NCI-H146 treated with DMSO at 0.1 percent for 48 hours (cell line): ENCODE measurements around the gene HSD17B13.

Experiments used
- DNase-seq: peaks from one replicate; lab custom pipeline; 2025; ENCODE audit not compliant: unreplicated experiment; lab: John Stamatoyannopoulos, UW

The HSD17B13 gene

DNA sequence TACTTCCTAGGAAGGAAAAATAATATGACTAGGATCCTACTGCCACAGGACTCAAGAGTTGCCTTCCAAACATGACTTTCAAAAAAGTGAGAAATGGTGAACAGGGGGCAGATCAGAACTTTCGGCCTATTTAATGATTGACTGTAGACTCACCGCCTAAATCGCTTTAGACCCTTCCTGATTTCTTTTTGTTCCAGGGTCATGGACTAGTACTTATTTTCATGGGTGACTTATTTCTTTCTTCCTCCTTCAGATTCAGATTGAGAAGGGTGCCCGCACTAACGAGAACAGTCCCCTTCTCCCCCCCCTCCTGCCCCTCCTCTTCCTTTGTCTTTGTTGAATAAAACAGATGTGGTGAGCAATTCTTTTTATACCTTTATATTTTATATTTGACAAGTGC lies 54.3 kb downstream of the HSD17B13 start:
- DNase-seq, result no peak

DNA sequence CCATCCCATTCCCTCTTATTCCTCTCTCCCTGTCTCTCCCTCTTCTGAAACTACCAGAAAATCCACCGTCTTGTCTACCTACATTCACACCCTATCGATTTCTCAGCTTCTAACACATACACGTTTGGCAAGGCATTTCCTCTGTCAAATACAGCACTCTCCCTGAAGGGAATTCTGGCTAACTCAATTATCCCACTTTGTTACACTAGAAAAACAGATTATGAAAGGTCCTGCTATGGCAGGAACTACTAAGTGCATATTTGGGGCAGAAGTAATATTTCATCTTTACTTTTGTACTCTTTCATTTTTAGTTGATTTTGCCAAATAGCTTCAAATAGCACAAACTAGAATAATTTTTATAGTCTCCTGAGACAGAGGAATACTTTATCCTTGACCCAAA lies 55.7 kb downstream of the HSD17B13 start:
- DNase-seq, result no peak

DNA sequence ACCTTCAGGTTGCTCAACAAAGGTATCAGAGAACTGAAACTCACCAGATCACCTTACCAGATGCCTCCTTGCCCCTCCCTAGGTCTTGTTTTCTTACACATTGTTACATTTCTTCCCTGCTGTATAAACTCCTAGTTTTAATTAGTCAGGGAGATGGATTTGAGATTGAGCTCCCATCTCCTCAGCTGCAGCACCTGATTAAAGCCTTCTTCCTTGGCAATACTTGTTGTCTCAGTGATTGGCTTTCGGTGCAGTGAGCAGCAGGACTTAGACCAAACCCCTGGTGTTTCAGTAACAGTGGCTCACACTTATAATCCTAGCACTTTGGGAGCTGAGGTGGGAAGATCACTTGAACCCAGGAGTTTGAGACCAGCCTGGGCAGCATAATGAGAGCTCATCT lies 59.8 kb downstream of the HSD17B13 start:
- no peak for DNase-seq

DNA sequence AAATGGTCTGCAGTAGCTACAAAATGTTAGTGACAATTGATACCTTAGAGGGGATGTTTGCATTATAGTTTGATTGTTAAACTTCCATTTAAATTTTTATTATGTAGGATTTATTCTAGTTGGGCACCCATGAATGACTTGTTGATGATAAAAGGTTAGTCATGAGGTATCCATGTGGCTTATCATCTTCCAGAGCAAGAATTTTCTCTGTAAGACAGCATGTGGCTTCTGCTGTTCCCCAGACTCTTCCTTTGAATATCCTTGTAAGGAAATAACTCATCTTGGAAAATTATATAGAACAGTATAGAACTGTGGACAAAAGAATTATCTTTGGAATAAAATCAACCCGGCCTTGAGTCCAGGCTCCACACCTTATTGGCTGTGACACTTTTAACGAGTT lies 62.2 kb downstream of the HSD17B13 start:
- DNase-seq, result no peak

DNA sequence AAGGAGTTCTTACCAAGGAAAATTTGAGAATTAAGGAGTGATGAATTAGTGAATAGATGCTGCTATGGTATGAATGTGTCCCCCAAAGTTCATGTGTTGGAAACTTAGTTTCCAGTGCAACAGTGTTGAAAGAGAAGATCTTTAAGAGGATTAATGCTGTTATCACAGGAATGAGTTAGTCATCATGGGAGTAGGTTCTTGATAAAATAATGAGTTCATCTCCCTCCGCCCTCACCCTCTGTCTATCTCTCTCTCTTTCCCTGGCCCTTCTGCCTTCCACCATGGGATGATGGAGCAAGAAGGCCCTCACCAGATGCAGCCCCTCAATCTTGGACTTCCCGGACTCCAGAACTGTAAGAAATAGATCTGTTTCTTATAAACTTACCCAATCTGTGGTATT lies 64.0 kb downstream of the HSD17B13 start:
- no peak for DNase-seq

DNA sequence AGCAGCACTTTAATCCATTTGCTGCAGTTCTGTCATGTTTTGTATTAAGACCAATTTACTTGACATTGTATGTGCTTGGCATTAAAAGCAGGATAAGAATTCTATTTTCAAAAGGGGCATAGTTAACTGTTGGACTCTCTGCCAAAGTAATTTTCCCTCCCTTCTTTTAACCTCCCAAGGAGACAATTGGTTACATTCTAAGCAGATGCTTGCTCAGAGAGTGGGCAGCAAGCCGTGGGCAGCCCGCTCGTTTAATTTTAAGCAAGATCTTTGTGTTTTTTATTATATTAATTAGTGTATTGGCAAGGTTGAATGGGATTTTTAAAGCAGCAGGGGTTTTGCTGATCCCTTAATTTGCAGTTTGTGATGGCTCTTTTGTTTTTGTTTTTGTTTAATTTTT lies 65.2 kb downstream of the HSD17B13 start:
- DNase-seq, result no peak

DNA sequence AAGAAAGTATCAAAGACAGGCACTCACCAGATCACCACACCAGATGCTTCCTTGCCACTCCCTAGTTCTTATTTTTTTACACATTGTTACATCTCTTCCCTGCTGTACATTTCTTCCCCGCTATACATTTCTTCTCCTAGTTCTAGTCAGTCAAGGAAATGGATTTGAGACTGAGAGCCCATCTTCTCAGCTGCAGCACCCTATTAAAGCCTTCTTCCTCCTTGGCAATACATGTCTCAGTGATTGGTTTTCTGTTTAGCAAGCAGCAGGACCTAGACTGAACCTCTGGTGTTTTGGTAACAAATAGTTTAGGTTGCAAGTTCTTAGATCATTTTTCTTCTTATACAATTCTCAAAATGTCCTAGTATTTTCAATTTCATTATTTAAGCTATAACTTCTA lies 66.9 kb downstream of the HSD17B13 start:
- DNase-seq, result no peak
